Upper lobe of right lung (tissue), 1 donor: ENCODE results near the gene VSX2. TPM values are rescaled to one million over a fixed set of nuclear protein-coding genes. Genes with fewer than 3 reads are reported as not detected.

ENCODE experiments used
- ATAC-seq: fragments of 200-7000 bp; cut with Tn5 transposase; one replicate; pipeline ENCODE4 v1.9.1; 2020; ENCODE audit warnings: mild to moderate bottlenecking, moderate library complexity
- DNase-seq: peaks from one replicate; pipeline ENCODE4 v3.0.0-alpha.2; 2020
- H3K27ac ChIP-seq: fragments of 200-600 bp; one replicate; pipeline ENCODE4 v1.8.0; 2022
- H3K27me3 ChIP-seq: fragments of 200-600 bp; one replicate; pipeline ENCODE4 v1.8.0; 2022; ENCODE audit warnings: mild to moderate bottlenecking
- H3K36me3 ChIP-seq: fragments of 200-600 bp; one replicate; pipeline ENCODE4 v1.8.0; 2022
- H3K4me1 ChIP-seq: fragments of 200-600 bp; one replicate; pipeline ENCODE4 v1.8.0; 2022
- H3K4me3 ChIP-seq: fragments of 200-600 bp; one replicate; pipeline ENCODE4 v1.8.0; 2022; ENCODE audit warnings: mild to moderate bottlenecking
- H3K9me3 ChIP-seq: fragments of 200-600 bp; one replicate; pipeline ENCODE4 v1.8.0; 2022
- intact Hi-C: fragments of 100-400 bp; cut with DNase I; formaldehyde crosslinking; loops from one replicate; pipeline ENCODE4 v1.11.0; 2022
- total RNA-seq: library from RNA; stranded (reverse); fragmentation: NEBNext Ultra II Directional; extraction: Animal tissue kit (Norgen Biotek cat#: 25700); gene quantifications from one replicate; pipeline ENCODE4 v1.2.1, GENCODE V29; 2021
- TF ChIP-seq, protein P1 (sequence below): fragments of 200-600 bp; IDR thresholded peaks from one replicate; pipeline ENCODE4 v1.8.0; 2022; ENCODE audit warnings: antibody characterized with exemption
- donor health status: DM: no; HTN: yes; CAD: no; lungs with severe emphysema.

VSX2 gene
- total RNA-seq, 1 donor from 2014 or later, result not detected

DNA sequence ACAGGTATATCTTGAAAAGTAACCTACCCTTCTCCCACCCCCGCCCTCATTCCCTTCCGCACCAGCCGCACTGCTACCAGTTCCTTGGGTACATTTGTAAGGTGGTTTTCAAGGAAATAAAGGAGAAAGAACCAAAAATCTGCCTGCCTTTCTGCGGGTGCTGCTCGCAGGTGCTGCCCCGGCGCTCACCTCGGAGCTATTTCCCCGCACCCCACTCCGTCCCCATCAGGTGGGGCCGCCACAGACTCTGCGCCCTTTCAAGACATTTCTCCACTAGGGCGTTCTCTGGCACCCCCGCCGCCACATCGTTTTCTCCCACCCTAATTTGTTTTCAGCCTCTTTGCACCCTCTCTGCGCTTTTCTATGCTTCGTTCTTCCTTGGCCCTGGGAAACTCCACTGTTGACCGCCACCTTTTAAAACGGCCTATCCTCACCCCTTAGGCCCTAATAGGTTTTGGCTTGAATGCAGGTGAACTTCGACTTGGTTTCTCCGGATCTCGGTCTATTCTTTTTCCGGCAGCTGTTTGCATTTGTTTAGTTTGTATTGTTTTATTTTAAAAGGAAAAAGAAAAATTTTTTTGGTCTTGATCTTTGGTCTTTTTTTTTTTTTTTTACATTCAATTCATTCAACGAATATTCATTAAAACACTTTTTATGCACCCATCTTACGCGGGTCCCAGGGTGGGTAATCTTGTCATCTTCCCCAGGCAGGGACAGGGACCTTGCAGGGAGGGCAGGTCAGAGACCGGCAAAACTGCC is 3.0 kb downstream of the VSX2 start:
- peaks cover 91% of the 10 kb centered on the region for H3K27me3 ChIP-seq
- ATAC-seq, result no peak

GRCh38 chr14:74242780-74243042 is 3.5 kb downstream of the VSX2 start:
- DNase-seq, result no peak
- ATAC-seq, result no peak
- H3K27ac ChIP-seq, result no peak overlapping the region
- peaks cover 23% of the 10 kb centered on the region for H3K4me1 ChIP-seq
- intact Hi-C loops, result no loop called here
- no peak overlapping the region for H3K4me3 ChIP-seq
- peaks cover 89% of the 10 kb centered on the region for H3K27me3 ChIP-seq
- H3K9me3 ChIP-seq, result no peaks in the 10 kb centered on the region
- TF ChIP-seq, protein P1, sequence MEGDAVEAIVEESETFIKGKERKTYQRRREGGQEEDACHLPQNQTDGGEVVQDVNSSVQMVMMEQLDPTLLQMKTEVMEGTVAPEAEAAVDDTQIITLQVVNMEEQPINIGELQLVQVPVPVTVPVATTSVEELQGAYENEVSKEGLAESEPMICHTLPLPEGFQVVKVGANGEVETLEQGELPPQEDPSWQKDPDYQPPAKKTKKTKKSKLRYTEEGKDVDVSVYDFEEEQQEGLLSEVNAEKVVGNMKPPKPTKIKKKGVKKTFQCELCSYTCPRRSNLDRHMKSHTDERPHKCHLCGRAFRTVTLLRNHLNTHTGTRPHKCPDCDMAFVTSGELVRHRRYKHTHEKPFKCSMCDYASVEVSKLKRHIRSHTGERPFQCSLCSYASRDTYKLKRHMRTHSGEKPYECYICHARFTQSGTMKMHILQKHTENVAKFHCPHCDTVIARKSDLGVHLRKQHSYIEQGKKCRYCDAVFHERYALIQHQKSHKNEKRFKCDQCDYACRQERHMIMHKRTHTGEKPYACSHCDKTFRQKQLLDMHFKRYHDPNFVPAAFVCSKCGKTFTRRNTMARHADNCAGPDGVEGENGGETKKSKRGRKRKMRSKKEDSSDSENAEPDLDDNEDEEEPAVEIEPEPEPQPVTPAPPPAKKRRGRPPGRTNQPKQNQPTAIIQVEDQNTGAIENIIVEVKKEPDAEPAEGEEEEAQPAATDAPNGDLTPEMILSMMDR, result no peak
- no peaks in the 10 kb centered on the region for H3K36me3 ChIP-seq

More for the DNA sequence above, 3.0 kb downstream of the VSX2 start:
- H3K27ac ChIP-seq, result no peak overlapping the region
- no peak overlapping the region for H3K4me3 ChIP-seq
- no peak for DNase-seq
- no peaks in the 10 kb centered on the region for H3K9me3 ChIP-seq
- intact Hi-C loops, result no loop called here
- TF ChIP-seq, protein P1, result no peak
- no peaks in the 10 kb centered on the region for H3K36me3 ChIP-seq
- peaks cover 23% of the 10 kb centered on the region for H3K4me1 ChIP-seq

- H3K27me3 ChIP-seq, result peaks cover 86% of the 10 kb centered on the region
- peaks cover 23% of the 10 kb centered on the region for H3K4me1 ChIP-seq
- intact Hi-C loops, result no loop called here
- DNase-seq, result no peak
- ATAC-seq, result no peak
- no peaks in the 10 kb centered on the region for H3K36me3 ChIP-seq
- no peak overlapping the region for H3K27ac ChIP-seq
- H3K4me3 ChIP-seq, result no peak overlapping the region
- no peaks in the 10 kb centered on the region for H3K9me3 ChIP-seq
- TF ChIP-seq, protein P1, result no peak
These were observed 3.8 kb downstream of the VSX2 start for GRCh38 chr14:74243051-74243450.

GRCh38 chr14:74244115-74244514 is 4.9 kb downstream of the VSX2 start:
- ATAC-seq (no peak), DNase-seq (no peak)
- Histone ChIP-seq H3K27ac (no peak overlapping the region), H3K36me3 (no peaks in the 10 kb centered on the region), H3K9me3 (no peaks in the 10 kb centered on the region), H3K4me1 (peaks cover 23% of the 10 kb centered on the region), H3K27me3 (peaks cover 80% of the 10 kb centered on the region), H3K4me3 (no peak overlapping the region)
- intact Hi-C loops, result no loop called here
- TF ChIP-seq, protein P1, result no peak

DNA sequence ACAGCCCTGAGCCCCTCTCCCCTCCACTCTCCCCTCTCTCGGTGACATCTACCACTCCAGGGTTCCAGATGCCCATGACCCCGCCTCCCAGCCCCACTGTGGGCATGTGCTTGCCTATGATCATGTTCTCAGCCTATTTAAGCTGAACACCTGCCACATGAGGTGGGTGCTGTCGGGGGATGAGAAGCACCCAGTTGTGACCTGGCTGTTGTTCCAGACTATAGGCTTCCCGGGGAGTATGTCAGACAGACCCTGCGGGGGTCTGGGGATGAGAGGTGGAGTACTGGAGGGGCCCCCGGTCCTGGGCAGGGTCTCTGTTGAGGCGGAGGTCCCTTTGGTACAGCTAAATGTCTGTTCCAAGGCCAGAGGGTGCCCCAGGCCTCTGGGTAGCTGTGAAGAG is 6.0 kb downstream of the VSX2 start:
- Histone ChIP-seq H3K36me3 (no peaks in the 10 kb centered on the region), H3K4me1 (peaks cover 17% of the 10 kb centered on the region), H3K4me3 (no peak overlapping the region), H3K27ac (no peak overlapping the region), H3K27me3 (peaks cover 69% of the 10 kb centered on the region), H3K9me3 (no peaks in the 10 kb centered on the region)
- ATAC-seq (no peak), DNase-seq (no peak)
- TF ChIP-seq, protein P1, result no peak
- intact Hi-C loops, result no loop called here

GRCh38 chr14:74246542-74246941 is 7.3 kb downstream of the VSX2 start:
- intact Hi-C loops, result no loop called here
- Histone ChIP-seq H3K27ac (no peak overlapping the region), H3K9me3 (no peaks in the 10 kb centered on the region), H3K36me3 (no peaks in the 10 kb centered on the region), H3K27me3 (peaks cover 56% of the 10 kb centered on the region), H3K4me3 (no peak overlapping the region), H3K4me1 (peaks cover 4% of the 10 kb centered on the region)
- DNase-seq (no peak), ATAC-seq (no peak)
- TF ChIP-seq, protein P1, result no peak
